Measurements from ENCODE around the gene ZNF213.
A peak's percentile ranks its signal among the peaks of the same experiment; 100 is the strongest.

ZNF213 gene

GRCh38 chr16:3101018-3101840 is 33.6 kb upstream of the ZNF213 start:
- DNase-seq = peak; percentile 48

GRCh38 chr16:3101841-3102470 is 32.9 kb upstream of the ZNF213 start:
- DNase-seq = peak; percentile 25

- peak; percentile 91 for DNase-seq
Observed at GRCh38 chr16:3106205-3106928, 28.5 kb upstream of the ZNF213 start.

GRCh38 chr16:3112058-3112880 is 22.6 kb upstream of the ZNF213 start, which contains the start of gene ZNF205:
ZNF205 (plus strand) TSS chr16:3112586; CDS start chr16:3113431, 845 bp downstream.
- DNase-seq = no peak

- no peak for DNase-seq
Observed at GRCh38 chr16:3112881-3113574, 21.8 kb upstream of the ZNF213 start.

- DNase-seq = no peak
Observed at GRCh38 chr16:3113765-3114479, 20.9 kb upstream of the ZNF213 start.

- DNase-seq = no peak
Observed at GRCh38 chr16:3115003-3115402, 19.8 kb upstream of the ZNF213 start.

- DNase-seq = no peak
Observed at GRCh38 chr16:3115561-3115960, 19.3 kb upstream of the ZNF213 start.

GRCh38 chr16:3118204-3118790 is 16.5 kb upstream of the ZNF213 start:
- DNase-seq = no peak

GRCh38 chr16:3118846-3119245 is 16.0 kb upstream of the ZNF213 start:
- no peak for DNase-seq

- DNase-seq = no peak
Observed at GRCh38 chr16:3119286-3119685, 15.5 kb upstream of the ZNF213 start.

- no peak for DNase-seq
Observed at GRCh38 chr16:3119701-3120408, 15.0 kb upstream of the ZNF213 start.

- no peak for DNase-seq
Observed at GRCh38 chr16:3120435-3120834, 14.4 kb upstream of the ZNF213 start.

GRCh38 chr16:3121851-3122467 is 12.9 kb upstream of the ZNF213 start:
- no peak for DNase-seq

GRCh38 chr16:3122926-3123570 is 11.8 kb upstream of the ZNF213 start:
- no peak for DNase-seq

- peak; percentile 97 for DNase-seq
Observed at GRCh38 chr16:3123986-3124886, 10.6 kb upstream of the ZNF213 start.

GRCh38 chr16:3127745-3128144 is 7.1 kb upstream of the ZNF213 start:
- DNase-seq = no peak
